Sigmoid colon (tissue), 7 donors: ENCODE data around the gene IGF2BP3. TPM values are rescaled to one million over a fixed set of nuclear protein-coding genes. Genes with fewer than 3 reads are reported as not detected.

Source experiments
- DNase-seq: peaks from one replicate; pipeline ENCODE4 v3.0.0-alpha.2; 2019
- H3K27ac ChIP-seq, 4 donors: fragments of 200-600 bp; sonication (generic); one replicate each; pipeline ENCODE4 v1.5.1; 2016 to 2019; ENCODE audit warnings: mild to moderate bottlenecking in 1 of 4
- H3K27me3 ChIP-seq, 3 donors: fragments of 200-600 bp; sonication (generic); one replicate each; pipeline ENCODE4 v1.5.1; 2019; ENCODE audit warnings: mild to moderate bottlenecking in 1 of 3
- H3K36me3 ChIP-seq, 4 donors: fragments of 200-600 bp; sonication (generic); one replicate each; pipeline ENCODE4 v1.5.1; 2016 to 2019
- H3K4me1 ChIP-seq, 4 donors: fragments of 200-600 bp; sonication (generic); one replicate each; pipeline ENCODE4 v1.5.1; 2017 to 2019
- H3K4me3 ChIP-seq, 4 donors: fragments of 200-600 bp; sonication (generic); one replicate each; pipeline ENCODE4 v1.5.1; 2017 to 2019; ENCODE audit warnings: mild to moderate bottlenecking in 2 of 4, moderate library complexity in 1 of 4
- H3K9me3 ChIP-seq, 4 donors: fragments of 200-600 bp in 3 of 4; sonication (generic) in 3 of 4; one replicate each; pipeline versions ENCODE4 v1.5.1 to v1.6.1; 2013 to 2019
- CTCF ChIP-seq, 4 experiments: fragments of 450-650 bp in 3 of 4; fragments of 200-600 bp in 1 of 4; IDR thresholded peaks; one replicate each; pipeline ENCODE4 v1.5.1; 2016 to 2019; ENCODE audit warnings: antibody characterized with exemption in 4 of 4, mild to moderate bottlenecking in 3 of 4, moderate library complexity in 2 of 4
- EP300 ChIP-seq, 4 donors: sonication (generic); formaldehyde crosslinking; IDR thresholded peaks; one replicate each; pipeline ENCODE4 v1.6.1; 2017; ENCODE audit warnings: antibody characterized with exemption in 4 of 4
- POLR2A ChIP-seq, 2 donors: fragments of 450-650 bp; IDR thresholded peaks; one replicate each; pipeline ENCODE4 v1.6.1; 2016; ENCODE audit warnings: antibody characterized with exemption in 2 of 2, mild to moderate bottlenecking in 2 of 2, moderate library complexity in 2 of 2
- POLR2AphosphoS5 ChIP-seq, 4 donors: sonication (generic); formaldehyde crosslinking; IDR thresholded peaks; one replicate each; pipeline ENCODE4 v1.6.1; 2017; ENCODE audit warnings: antibody characterized with exemption in 4 of 4
- WGBS, 2 donors: extraction: QIAGEN DNeasy Blood & Tissue Kit; methylation state at CpG; one replicate each; pipeline ENCODE4 v1.1.7; 2013; 5-methylcytosine and 5-hydroxymethylcytosine counted together
- intact Hi-C: fragments of 100-400 bp; cut with DNase I; formaldehyde crosslinking; loops from one replicate; pipeline ENCODE4 v1.15.1; 2023
- polyA plus RNA-seq, 3 donors: library from polyadenylated mRNA; stranded (reverse); fragments of 200-250 nt; gene quantifications; one replicate each; pipeline ENCODE4 v1.2.3, GENCODE V29; 2013
- total RNA-seq, 4 donors: library from RNA; depleted of rRNA; stranded (reverse); fragments of >200 nt; gene quantifications; one replicate each; pipeline ENCODE4 v1.1.0, GENCODE V29; 2016
- donor health status: healthy with polysubstance abuse.
- donor health status: Bipolar disorder and iron deficiency.
- donor health status: healthy.

Gene IGF2BP3
- total and polyA plus RNA-seq, 7 donors: under 0.01 to 1.9 (median 1.2) TPM; not detected in 2

DNA sequence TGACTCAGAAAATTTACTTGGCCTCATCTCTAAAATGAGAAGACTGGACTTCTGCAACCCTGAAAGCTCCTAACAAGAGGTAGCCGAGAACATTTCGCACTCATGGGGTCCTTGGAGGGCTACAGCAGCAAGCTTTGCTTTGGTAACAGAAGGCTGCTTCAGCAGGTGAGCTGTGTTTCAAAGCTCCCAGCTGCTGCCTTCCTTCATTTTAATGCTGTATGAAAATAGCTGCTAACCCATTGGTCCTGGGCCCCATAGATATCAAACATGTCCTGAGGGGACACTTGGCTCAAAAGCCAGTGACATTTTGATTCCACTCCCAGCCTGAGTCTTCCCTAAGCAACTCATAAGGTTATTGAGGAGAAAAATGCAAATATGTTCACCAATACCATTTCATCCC is 185.4 kb downstream of the IGF2BP3 start:
- TF ChIP-seq POLR2AphosphoS5 (IDR thresholded peaks at IDR 0.05) (no peak), CTCF (IDR thresholded peaks at IDR 0.05) (no peak), POLR2A (IDR thresholded peaks at IDR 0.05) (no peak), EP300 (IDR thresholded peaks at IDR 0.05) (no peak)
- Histone ChIP-seq H3K4me1 (no peaks in the 10 kb centered on the region), H3K27me3 (no peaks in the 10 kb centered on the region), H3K27ac (no peak overlapping the region), H3K36me3 (no peaks in the 10 kb centered on the region), H3K9me3 (no peaks in the 10 kb centered on the region), H3K4me3 (no peak overlapping the region)
- no peak for DNase-seq
- WGBS, 2 donors: 93 to 96% methylated on average over 2 of the region's 2 CpGs
- intact Hi-C loops: no loop called here

- Histone ChIP-seq H3K9me3 (no peaks in the 10 kb centered on the region), H3K4me3 (no peak overlapping the region), H3K27ac (no peak overlapping the region), H3K4me1 (no peaks in the 10 kb centered on the region), H3K27me3 (no peaks in the 10 kb centered on the region), H3K36me3 (no peaks in the 10 kb centered on the region)
- 96% methylated on average over 4 of the region's 4 CpGs for WGBS, 2 donors
- DNase-seq: no peak
- intact Hi-C loops: no loop called here
- TF ChIP-seq EP300 (IDR thresholded peaks at IDR 0.05): no peak
- no peak for TF ChIP-seq POLR2A (IDR thresholded peaks at IDR 0.05)
- no peak for TF ChIP-seq CTCF (IDR thresholded peaks at IDR 0.05)
- TF ChIP-seq POLR2AphosphoS5 (IDR thresholded peaks at IDR 0.05): no peak
Observed at GRCh38 chr7:23283086-23283485, 187.2 kb downstream of the IGF2BP3 start.

GRCh38 chr7:23279819-23280525 is 190.3 kb downstream of the IGF2BP3 start:
- WGBS, 2 donors: 94% methylated on average over 2 of the region's 2 CpGs
- Histone ChIP-seq H3K36me3 (no peaks in the 10 kb centered on the region), H3K4me3 (no peak overlapping the region), H3K27me3 (no peaks in the 10 kb centered on the region), H3K4me1 (no peaks in the 10 kb centered on the region), H3K27ac (no peak overlapping the region), H3K9me3 (no peaks in the 10 kb centered on the region)
- DNase-seq: no peak
- intact Hi-C loops: no loop called here
- no peak for TF ChIP-seq EP300 (IDR thresholded peaks at IDR 0.05)
- TF ChIP-seq POLR2AphosphoS5 (IDR thresholded peaks at IDR 0.05): no peak
- TF ChIP-seq POLR2A (IDR thresholded peaks at IDR 0.05): no peak
- no peak for TF ChIP-seq CTCF (IDR thresholded peaks at IDR 0.05)

GRCh38 chr7:23277359-23277989 is 192.8 kb downstream of the IGF2BP3 start:
- H3K4me3 ChIP-seq: no peak overlapping the region
- intact Hi-C loops: no loop called here
- 33 to 35% methylated on average over 6 of the region's 6 CpGs for WGBS, 2 donors
- H3K4me1 ChIP-seq: no peaks in the 10 kb centered on the region
- H3K9me3 ChIP-seq: no peaks in the 10 kb centered on the region
- no peak for DNase-seq
- no peak overlapping the region for H3K27ac ChIP-seq
- H3K36me3 ChIP-seq: no peaks in the 10 kb centered on the region
- TF ChIP-seq POLR2AphosphoS5 (IDR thresholded peaks at IDR 0.05): no peak
- no peak for TF ChIP-seq EP300 (IDR thresholded peaks at IDR 0.05)
- TF ChIP-seq CTCF (IDR thresholded peaks at IDR 0.05): peak in 3 of 4 experiments; percentile 29 to 66 (median 54)
- TF ChIP-seq POLR2A (IDR thresholded peaks at IDR 0.05): no peak
- H3K27me3 ChIP-seq: no peaks in the 10 kb centered on the region
